Lower leg skin (tissue), 4 donors: Measurements from ENCODE around the gene MBLAC1. TPM values are rescaled to one million over a fixed set of nuclear protein-coding genes. Genes with fewer than 3 reads are reported as not detected.
"Not testable (repeated sequence)": the region's sequence is repeated elsewhere in the genome, so short reads cannot be mapped to it uniquely, and the experiment has no call there.

Source experiments
- DNase-seq, 2 donors: peaks; one replicate each; pipeline ENCODE4 v3.0.0-alpha.2; 2019; ENCODE audit warnings: low spot score in 2 of 2
- H3K4me3 ChIP-seq: fragments of 200-600 bp; sonication (generic); 2 replicates; pipeline ENCODE4 v1.5.1; 2017; ENCODE audit warnings: mild to moderate bottlenecking, low read depth; ENCODE audit not compliant: poor library complexity, severe bottlenecking
- CTCF ChIP-seq, 3 donors: fragments of 450-650 bp; IDR thresholded peaks; one replicate each; pipeline ENCODE4 v1.5.1; 2016; ENCODE audit warnings: antibody characterized with exemption in 3 of 3, mild to moderate bottlenecking in 3 of 3, moderate library complexity in 2 of 3
- POLR2A ChIP-seq, 2 donors: fragments of 450-650 bp; IDR thresholded peaks; one replicate each; pipeline ENCODE4 v1.6.1; 2016 to 2017; ENCODE audit warnings: antibody characterized with exemption in 2 of 2, mild to moderate bottlenecking in 1 of 2, moderate library complexity in 1 of 2
- WGBS, 2 donors: methylation state at CpG; one replicate each; pipeline ENCODE4 v1.1.5; 2018; 5-methylcytosine and 5-hydroxymethylcytosine counted together
- intact Hi-C: fragments of 100-400 bp; cut with DNase I; formaldehyde crosslinking; loops from one replicate; pipeline ENCODE4 v1.15.0; 2023; ENCODE audit warnings: low total_unique reads
- total RNA-seq, 4 donors: library from RNA; depleted of rRNA; stranded (reverse); fragments of >200 nt; gene quantifications; one replicate each; pipeline ENCODE4 v1.1.0, GENCODE V29; 2016

The MBLAC1 gene
- total RNA-seq, 4 donors from 2014 or later, result 1.6 to 8.7 (median 6.0) TPM

- no peak for DNase-seq
- intact Hi-C loops, result no loop called here
- no peak for TF ChIP-seq CTCF (IDR thresholded peaks at IDR 0.05)
- no peak for TF ChIP-seq POLR2A (IDR thresholded peaks at IDR 0.05)
- 56% methylated on average over 3 of the region's 3 CpGs for WGBS, 2 donors
- H3K4me3 ChIP-seq, result no peak overlapping the region
Observed at GRCh38 chr7:100141555-100141949, 14.8 kb downstream of the MBLAC1 start.

- no peak overlapping the region for H3K4me3 ChIP-seq
- TF ChIP-seq POLR2A (IDR thresholded peaks at IDR 0.05), result no peak
- no peak for TF ChIP-seq CTCF (IDR thresholded peaks at IDR 0.05)
- no peak for DNase-seq
- intact Hi-C loops, result no loop called here
- 94 to 96% methylated on average over 3 of the region's 3 CpGs for WGBS, 2 donors
Observed at GRCh38 chr7:100142461-100142860, 15.7 kb downstream of the MBLAC1 start.

GRCh38 chr7:100146350-100146749 lies 19.6 kb downstream of the MBLAC1 start:
- 50 to 52% methylated on average over 4 of the region's 4 CpGs for WGBS, 2 donors
- intact Hi-C loops, H3K4me3 ChIP-seq, DNase-seq: not testable (repeated sequence)

GRCh38 chr7:100147278-100147677 lies 20.5 kb downstream of the MBLAC1 start:
- no peak for DNase-seq
- TF ChIP-seq POLR2A (IDR thresholded peaks at IDR 0.05) (no peak), CTCF (IDR thresholded peaks at IDR 0.05) (no peak)
- WGBS, 2 donors, result 93 to 95% methylated on average over 2 of the region's 2 CpGs
- intact Hi-C loops, result no loop called here
- H3K4me3 ChIP-seq, result no peak overlapping the region

GRCh38 chr7:100148225-100148558 lies 21.4 kb downstream of the MBLAC1 start:
- WGBS, 2 donors, result 9 to 11% methylated on average over 14 of the region's 14 CpGs
- H3K4me3 ChIP-seq, result no peak overlapping the region
- no peak for DNase-seq
- intact Hi-C loops, result no loop called here
- TF ChIP-seq CTCF (IDR thresholded peaks at IDR 0.05) (no peak), POLR2A (IDR thresholded peaks at IDR 0.05) (no peak)

DNA sequence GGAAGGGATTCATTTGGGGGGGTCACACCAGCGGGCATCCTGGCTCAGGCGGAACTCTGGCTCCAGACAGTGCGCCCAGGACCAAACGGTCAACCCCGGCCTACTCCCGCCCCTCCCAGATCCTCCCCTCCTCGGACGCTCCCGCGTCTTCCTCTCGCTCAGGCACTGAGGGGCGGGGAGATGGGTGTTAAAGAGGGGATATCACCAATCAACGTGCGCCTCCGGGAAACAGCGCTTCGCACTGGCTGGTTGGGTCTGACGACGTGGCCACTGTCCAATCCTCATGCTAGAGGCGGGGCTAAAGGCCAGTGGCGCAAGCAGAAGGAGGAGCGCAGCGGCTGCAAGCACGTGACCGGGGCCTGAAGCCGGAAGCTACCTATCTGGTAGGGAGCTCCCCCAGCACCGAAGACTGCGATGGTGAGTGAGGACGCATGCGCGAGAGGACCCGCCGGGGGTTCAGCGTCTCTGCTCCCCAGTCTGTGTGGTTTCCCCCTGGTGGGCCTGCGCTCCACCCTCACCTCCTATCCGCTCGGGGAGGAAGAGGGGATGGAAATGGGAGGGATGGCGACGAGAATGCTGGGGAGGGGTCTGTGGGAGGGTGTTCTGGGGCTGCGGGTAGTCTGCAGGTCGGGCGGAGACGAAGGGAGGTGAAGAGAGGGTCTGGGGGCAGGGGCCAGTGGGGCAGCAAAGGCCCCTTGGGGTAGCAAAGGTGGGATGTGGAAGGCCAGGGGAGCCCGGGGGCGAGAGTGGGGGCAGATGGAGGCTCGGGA lies 22.0 kb downstream of the MBLAC1 start, which contains the start of gene LAMTOR4:
LAMTOR4 (plus strand) TSS at position 360 of the 770 bp plus-strand sequence; CDS start at position 415, 55 bp downstream.
- H3K4me3 ChIP-seq, result peak within 1 kb of the TSS; percentile 93
- peak in 1 of 2 donors; percentile 59 for TF ChIP-seq POLR2A (IDR thresholded peaks at IDR 0.05)
- TF ChIP-seq CTCF (IDR thresholded peaks at IDR 0.05), result no peak
- DNase-seq, result peak; percentile 99 to 100
- WGBS, 2 donors, result 1% methylated on average over 45 to 46 of the region's 46 CpGs
- intact Hi-C loops, result no loop called here
